Prostate gland (tissue), 2 donors: ENCODE results near the gene OR13C9. TPM values are rescaled to one million over a fixed set of nuclear protein-coding genes. Genes with fewer than 3 reads are reported as not detected.
"Not testable (repeated sequence)": the region's sequence is repeated elsewhere in the genome, so short reads cannot be mapped to it uniquely, and the experiment has no call there.

Experiments
- DNase-seq: peaks from one replicate; pipeline ENCODE4 v3.0.0-alpha.2; 2019; ENCODE audit warnings: low spot score
- H3K27ac ChIP-seq, 2 donors: fragments of 200-600 bp; sonication (generic); 2 replicates each; pipeline ENCODE4 v1.5.1; 2017 to 2019
- H3K27me3 ChIP-seq: fragments of 200-600 bp; sonication (generic); replicated peaks from 2 replicates; pipeline ENCODE4 v1.5.1; 2019; ENCODE audit not compliant: insufficient read depth
- H3K36me3 ChIP-seq, 2 donors: fragments of 200-600 bp; sonication (generic); 1 replicate in 1 of 2; 2 replicates in 1 of 2; pipeline versions ENCODE4 v1.5.1 to v1.8.1; 2017 to 2019
- H3K4me1 ChIP-seq: fragments of 200-600 bp; sonication (generic); replicated peaks from 2 replicates; pipeline ENCODE4 v1.5.1; 2019
- H3K4me3 ChIP-seq, 2 donors: fragments of 200-600 bp; sonication (generic); 2 replicates each; pipeline ENCODE4 v1.5.1; 2017 to 2019
- H3K9me3 ChIP-seq: fragments of 200-600 bp; sonication (generic); 2 replicates; pipeline ENCODE4 v1.5.1; 2017
- CTCF ChIP-seq, 4 experiments: fragments of 200-600 bp in 2 of 4; fragments of 450-650 bp in 2 of 4; sonication (generic) in 2 of 4; IDR thresholded peaks; 1 replicate in 3 of 4; 2 replicates in 1 of 4; pipeline ENCODE4 v1.5.1; 2016 to 2019; ENCODE audit warnings: antibody characterized with exemption in 4 of 4, mild to moderate bottlenecking in 2 of 4, moderate library complexity in 2 of 4
- POLR2A ChIP-seq: fragments of 450-650 bp; IDR thresholded peaks from one replicate; pipeline ENCODE4 v1.6.1; 2016; ENCODE audit warnings: antibody characterized with exemption, mild to moderate bottlenecking
- POLR2AphosphoS5 ChIP-seq: sonication (generic); formaldehyde crosslinking; IDR thresholded peaks from one replicate; pipeline ENCODE4 v1.6.1; 2017; ENCODE audit warnings: antibody characterized with exemption
- WGBS: methylation state at CpG from one replicate; pipeline ENCODE4 v1.1.5; 2018; 5-methylcytosine and 5-hydroxymethylcytosine counted together
- intact Hi-C: fragments of 100-400 bp; cut with DNase I; formaldehyde crosslinking; loops from one replicate; pipeline ENCODE4 v1.14.2; 2022
- total RNA-seq, 2 donors: library from RNA; depleted of rRNA; stranded (reverse); fragments of >200 nt; gene quantifications; one replicate each; pipeline ENCODE4 v1.1.0, GENCODE V29; 2016

Gene OR13C9
- total RNA-seq, 2 donors from 2014 or later, result not detected

- WGBS, result 68% methylated on average over 3 of the region's 3 CpGs
- H3K9me3 ChIP-seq, result no peaks in the 10 kb centered on the region
- no peaks in the 10 kb centered on the region for H3K27me3 ChIP-seq
- H3K36me3 ChIP-seq, result no peaks in the 10 kb centered on the region
- no peak overlapping the region for H3K4me3 ChIP-seq
- H3K4me1 ChIP-seq, result no peaks in the 10 kb centered on the region
- DNase-seq, result no peak
- TF ChIP-seq CTCF (IDR thresholded peaks at IDR 0.05), result no peak
- TF ChIP-seq POLR2AphosphoS5, result no peak
- no peak for TF ChIP-seq POLR2A
- no peak overlapping the region for H3K27ac ChIP-seq
- intact Hi-C loops, result no loop called here
Observed at GRCh38 chr9:104604801-104605200, 13.2 kb downstream of the OR13C9 start.

- DNase-seq, H3K27me3 ChIP-seq, H3K4me3 ChIP-seq, H3K9me3 ChIP-seq, H3K36me3 ChIP-seq, H3K27ac ChIP-seq, H3K4me1 ChIP-seq, intact Hi-C loops: not testable (repeated sequence)
Observed at GRCh38 chr9:104599313-104599712, 18.7 kb downstream of the OR13C9 start, which contains the start of gene OR13C5. OR13C5 (minus strand) TSS chr9:104599413; CDS start chr9:104599413, 0 bp downstream.

GRCh38 chr9:104598749-104599148, 19.3 kb downstream of the OR13C9 start:
- H3K27me3 ChIP-seq, H3K9me3 ChIP-seq, H3K27ac ChIP-seq, intact Hi-C loops, H3K36me3 ChIP-seq, DNase-seq, H3K4me1 ChIP-seq, H3K4me3 ChIP-seq: not testable (repeated sequence)
- WGBS, result 73% methylated on average over 3 of the region's 3 CpGs

GRCh38 chr9:104589626-104590025, 28.4 kb downstream of the OR13C9 start:
- Histone ChIP-seq H3K27ac (no peak overlapping the region), H3K27me3 (no peaks in the 10 kb centered on the region), H3K36me3 (no peaks in the 10 kb centered on the region), H3K4me1 (no peaks in the 10 kb centered on the region), H3K9me3 (no peaks in the 10 kb centered on the region), H3K4me3 (no peak overlapping the region)
- DNase-seq, result no peak
- 88% methylated on average over 1 of the region's 1 CpG for WGBS
- intact Hi-C loops, result no loop called here
- TF ChIP-seq POLR2A (no peak), POLR2AphosphoS5 (no peak), CTCF (IDR thresholded peaks at IDR 0.05) (no peak)

GRCh38 chr9:104586496-104587180, 31.4 kb downstream of the OR13C9 start:
- WGBS, result 73% methylated on average over 1 of the region's 1 CpG
- H3K27ac ChIP-seq, result no peak overlapping the region
- no peaks in the 10 kb centered on the region for H3K36me3 ChIP-seq
- intact Hi-C loops, result no loop called here
- H3K4me3 ChIP-seq, result no peak overlapping the region
- H3K4me1 ChIP-seq, result no peaks in the 10 kb centered on the region
- DNase-seq, result no peak
- no peaks in the 10 kb centered on the region for H3K9me3 ChIP-seq
- TF ChIP-seq POLR2A (no peak), POLR2AphosphoS5 (no peak), CTCF (IDR thresholded peaks at IDR 0.05) (no peak)
- H3K27me3 ChIP-seq, result no peaks in the 10 kb centered on the region

- no peaks in the 10 kb centered on the region for H3K36me3 ChIP-seq
- 94% methylated on average over 1 of the region's 1 CpG for WGBS
- H3K9me3 ChIP-seq, result no peaks in the 10 kb centered on the region
- no peaks in the 10 kb centered on the region for H3K4me1 ChIP-seq
- H3K27ac ChIP-seq, result no peak overlapping the region
- intact Hi-C loops, result no loop called here
- DNase-seq, result no peak
- H3K27me3 ChIP-seq, result no peaks in the 10 kb centered on the region
- TF ChIP-seq POLR2A (no peak), POLR2AphosphoS5 (no peak), CTCF (IDR thresholded peaks at IDR 0.05) (no peak)
- H3K4me3 ChIP-seq, result no peak overlapping the region
Observed at GRCh38 chr9:104580562-104580961, 37.4 kb downstream of the OR13C9 start.
